ENCODE data around the gene TCF20.

DNA sequence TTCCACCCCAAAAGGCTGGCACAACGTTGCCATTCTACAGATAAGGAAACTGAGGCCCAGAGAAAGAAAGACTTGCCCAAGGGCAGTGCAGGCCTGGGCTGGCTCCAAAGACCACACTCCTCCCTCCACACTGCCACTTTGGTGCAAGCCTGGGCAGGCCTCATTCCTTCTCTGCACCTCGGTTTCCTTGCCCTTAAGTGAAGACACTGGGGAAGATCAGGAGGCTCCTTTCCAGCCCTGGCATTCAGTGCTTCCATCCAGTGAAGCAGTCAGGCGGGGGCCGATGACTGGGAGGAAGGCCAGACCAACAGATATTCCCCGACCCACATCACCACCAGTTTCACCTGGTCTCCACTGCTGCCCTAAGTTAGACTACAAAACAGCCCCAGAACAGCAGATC, 18.3 kb upstream of the TCF20 start:
- TF ChIP-seq CTCF (IDR thresholded peaks at IDR 0.05; ENCODE audit: insufficient read depth, low read length), result no peak
- no peak for TF ChIP-seq POLR2AphosphoS5 (IDR thresholded peaks at IDR 0.05; ENCODE audit: low read depth)
- no peak for TF ChIP-seq GABPA (IDR thresholded peaks at IDR 0.05; ENCODE audit: low read depth)
- no peak for TF ChIP-seq REST (IDR thresholded peaks at IDR 0.05; ENCODE audit: insufficient replicate concordance, low read depth)
